K562 (cell line): ENCODE results near the gene DAB2IP. TPM values are rescaled to one million over a fixed set of nuclear protein-coding genes. Genes with fewer than 3 reads are reported as not detected.

Experiments used
- ATAC-seq: fragments of 200-7000 bp; cut with Tn5 transposase; 3 replicates; pipeline ENCODE4 v1.9.1; 2020; ENCODE audit warnings: moderate library complexity
- BruUV-seq: library from RNA; stranded (reverse); fragments of 400-500 nt; replicated peaks from 2 replicates; lab custom pipeline; 2021; lab: Mats Ljungman, UMichigan
- CTCF ChIA-PET: fragments of 300-600 bp; formaldehyde crosslinking; extraction: SDS; loops from one replicate; lab custom pipeline; 2021; ENCODE audit warnings: low intra/inter-chr PET ratio; lab: Yijun Ruan, JAX
- POLR2A ChIA-PET: fragments of 300-600, 350-650 bp; sonication (Branson Sonifier 250); formaldehyde crosslinking; extraction: SDS; loops from one replicate; lab custom pipeline; 2021; ENCODE audit warnings: antibody characterized with exemption, inconsistent platforms; lab: Yijun Ruan, JAX
- DNase-seq, 4 experiments: peaks; one replicate each; pipeline versions ENCODE4 v3.0.0 to v3.0.0-alpha.2; 2011 to 2018; ENCODE audit warnings: low spot score in 3 of 4, mixed read lengths in 3 of 4; ENCODE audit errors: extremely low read depth in 1 of 4
- FAIRE-seq: peaks from 2 replicates; lab custom pipeline; 2011; peaks lifted over from hg19 to GRCh38; lab: Jason Lieb, UNC
- H2AFZ ChIP-seq: 2 replicates; pipeline ENCODE4 v1.6.0; 2011; ENCODE audit warnings: low read depth, low read length, control low read depth, inconsistent platforms
- H3K27ac ChIP-seq: fragments of 200-600 bp; 3 replicates; pipeline ENCODE4 v1.8.0; 2011; ENCODE audit warnings: low read depth, mild to moderate bottlenecking, control low read depth, inconsistent platforms, low read length, moderate library complexity, mixed read lengths; ENCODE audit errors: extremely low read depth
- H3K27me3 ChIP-seq, 2 experiments: fragments of 300-600 bp in 1 of 2; 2 replicates in 1 of 2; 3 replicates in 1 of 2; pipeline versions ENCODE4 v1.6.0 to v1.8.0; 2011; ENCODE audit warnings: inconsistent platforms in 2 of 2, low read length in 2 of 2, mild to moderate bottlenecking in 1 of 2, mixed read lengths in 1 of 2, moderate library complexity in 1 of 2; ENCODE audit not compliant: control insufficient read depth in 2 of 2, insufficient read depth in 2 of 2
- H3K36me3 ChIP-seq: fragments of 300-600 bp; 3 replicates; pipeline ENCODE4 v1.8.0; 2011; ENCODE audit warnings: mild to moderate bottlenecking, low read length, inconsistent platforms; ENCODE audit not compliant: control insufficient read depth, insufficient read depth
- H3K4me1 ChIP-seq, 2 experiments: fragments of 200-600 bp in 1 of 2; replicated peaks in 1 of 2; 2 replicates in 1 of 2; 3 replicates in 1 of 2; pipeline versions ENCODE4 v1.5.1 to v1.8.0; 2011; ENCODE audit warnings: inconsistent platforms in 2 of 2, low read length in 2 of 2, mild to moderate bottlenecking in 1 of 2, mixed read lengths in 1 of 2, moderate library complexity in 1 of 2; ENCODE audit not compliant: control insufficient read depth in 2 of 2, insufficient read depth in 2 of 2
- H3K4me2 ChIP-seq: 2 replicates; pipeline ENCODE4 v1.6.1; 2011; ENCODE audit warnings: low read length, control low read depth, inconsistent platforms, mixed read lengths; ENCODE audit not compliant: insufficient read depth
- H3K4me3 ChIP-seq: fragments of 200-600 bp; sonication (generic), shearing (Covaris generic); 2 replicates; pipeline ENCODE4 v1.5.1; 2016; ENCODE audit warnings: control low read depth, inconsistent platforms
- H3K79me2 ChIP-seq: fragments of 200-600 bp; 3 replicates; pipeline ENCODE4 v1.8.0; 2011; ENCODE audit warnings: low read length, inconsistent platforms; ENCODE audit not compliant: control insufficient read depth, insufficient read depth
- H3K9ac ChIP-seq, 2 experiments: 2 replicates each; pipeline versions ENCODE4 v1.6.0 to v1.6.1; 2011; ENCODE audit warnings: low read depth in 2 of 2, low read length in 2 of 2, control low read depth in 1 of 2, inconsistent platforms in 1 of 2, mild to moderate bottlenecking in 1 of 2, mixed read lengths in 1 of 2; ENCODE audit not compliant: insufficient read depth in 1 of 2
- H3K9me1 ChIP-seq: one replicate; pipeline ENCODE4 v1.6.0; 2011; ENCODE audit warnings: inconsistent platforms, mild to moderate bottlenecking, low read length, moderate library complexity; ENCODE audit not compliant: control insufficient read depth, insufficient read depth
- H3K9me3 ChIP-seq: replicated peaks from 2 replicates; pipeline ENCODE4 v1.5.1; 2011; ENCODE audit warnings: low read depth, low read length, inconsistent platforms; ENCODE audit not compliant: control insufficient read depth, insufficient read depth
- H4K20me1 ChIP-seq: replicated peaks from 2 replicates; pipeline ENCODE4 v1.6.1; 2011; ENCODE audit warnings: low read length, inconsistent platforms, mixed read lengths; ENCODE audit not compliant: control insufficient read depth, insufficient read depth
- GATA2 ChIP-seq: sonication (generic); formaldehyde crosslinking; IDR thresholded peaks from 2 replicates; pipeline ENCODE4 v1.4.0; 2020; ENCODE audit warnings: mild to moderate bottlenecking, missing genetic modification reagents
- LCOR ChIP-seq: sonication (generic); formaldehyde crosslinking; IDR thresholded peaks from 2 replicates; pipeline ENCODE4 v1.8.0; 2022; ENCODE audit warnings: mild to moderate bottlenecking, missing genetic modification reagents
- MGA ChIP-seq: fragments of 450-650 bp; IDR thresholded peaks from 2 replicates; pipeline ENCODE4 v1.6.1; 2016; ENCODE audit warnings: mild to moderate bottlenecking, moderate library complexity
- PCBP2 ChIP-seq: fragments of 200-400 bp; formaldehyde crosslinking; IDR thresholded peaks from 2 replicates; pipeline ENCODE4 v1.6.1; 2018; ENCODE audit warnings: low read length, low read depth, mild to moderate bottlenecking, moderate library complexity; ENCODE audit not compliant: poor library complexity, severe bottlenecking
- TAL1 ChIP-seq: fragments of 450-650 bp; IDR thresholded peaks from 2 replicates; pipeline ENCODE4 v1.6.1; 2016; ENCODE audit warnings: mild to moderate bottlenecking
- ZC3H11A ChIP-seq: IDR thresholded peaks from 2 replicates; pipeline ENCODE4 v1.6.1; 2012; ENCODE audit warnings: low read depth, low read length, improper control_type of control experiment
- WGBS: fragments of 100-300 bp; shearing (Covaris generic); methylation state at CpG from one replicate; pipeline ENCODE4 v1.1.6; 2016; ENCODE audit warnings: low coverage, mixed read lengths; ENCODE audit not compliant: insufficient coverage; ENCODE audit errors: missing lambda C conversion rate; 5-methylcytosine and 5-hydroxymethylcytosine counted together
- in situ Hi-C: fragments of 300-500 bp; cut with MboI; formaldehyde crosslinking; loops from 4 replicates; pipeline ENCODE4 v1.15.0; 2018; ENCODE audit warnings: inconsistent platforms, mixed read lengths
- intact Hi-C: fragments of 100-400 bp; cut with micrococcal nuclease; formaldehyde crosslinking; loops from 2 replicates; pipeline ENCODE4 v1.14.2; 2022
- polyA plus RNA-seq, 8 experiments: library from polyadenylated mRNA; depleted of rRNA in 4 of 8; stranded (reverse) in 5 of 8; unstranded in 3 of 8; fragments of >200 nt; fragmentation: Nextera tagmentation in 2 of 8; fragmentation: Illumina TruSeq in 1 of 8; extraction: Ambion mirVana in 2 of 8; extraction: Trizol in 1 of 8; gene quantifications; 2 replicates each; pipeline versions ENCODE4 v1.2.1 to v1.2.3, GENCODE V29; 2011 to 2014; ENCODE audit warnings: inconsistent platforms in 1 of 8, missing spikeins in 1 of 8
- total RNA-seq, 7 experiments: library from RNA; depleted of rRNA in 6 of 7; stranded (reverse); fragments of >200 nt in 6 of 7; fragmentation: Illumina TruSeq in 2 of 7; extraction: Trizol in 2 of 7; gene quantifications; 2 replicates each; pipeline versions ENCODE4 v1.2.1 to v1.2.3, GENCODE V29; 2011 to 2021; ENCODE audit warnings: low replicate concordance in 1 of 7

Gene DAB2IP
- total and polyA plus RNA-seq, 9 of the 15 experiments (the other 6 are each of a cell fraction or from before 2014, with no cell fraction given): 0.04 to 0.31 (median 0.08) TPM; not detected in 5

- Histone ChIP-seq H3K9me1 (no peaks in the 10 kb centered on the region), H3K4me2 (no peak overlapping the region), H3K4me1 (peaks cover 0 to 15% of the 10 kb centered on the region in 2 experiments; a peak in 3 of 5 replicates), H3K9ac (peak overlapping the region in 1 of 2 experiments; percentile 35; a peak in 1 of 4 replicates), H3K36me3 (no peaks in the 10 kb centered on the region), H4K20me1 (peaks cover 15% of the 10 kb centered on the region; the same call in 1 of the 2 replicates), H3K4me3 (no peak overlapping the region), H3K27me3 (peaks cover 18 to 57% of the 10 kb centered on the region in 2 experiments), H3K9me3 (no peaks in the 10 kb centered on the region), H3K79me2 (no peaks in the 10 kb centered on the region), H2AFZ (no peak overlapping the region), H3K27ac (no peak overlapping the region)
- no peak for FAIRE-seq
- ChIA-PET CTCF (no interaction called here), POLR2A (interaction anchor here (1.1 to 1.2 kb wide), 2 partner anchors 8 to 12 kb away, joined by 4 read pairs; no protein-coding TSS in a partner anchor)
- in situ Hi-C loops (no loop called here), intact Hi-C loops (no loop called here)
- ATAC-seq: no peak
- BruUV-seq: no TSS peak
- 3% methylated on average over 9 of the region's 9 CpGs for WGBS
- DNase-seq: no peak
- TF ChIP-seq MGA: no peak
- TF ChIP-seq TAL1: no peak
- TF ChIP-seq ZC3H11A: no peak
- TF ChIP-seq LCOR: no peak
- TF ChIP-seq PCBP2: no peak
- TF ChIP-seq GATA2 (CRISPR knock-in tag): no peak
These were observed 1.8 kb upstream of the DAB2IP start for GRCh38 chr9:121649476-121650216.
